ENCODE results near the gene POLR1A.

Gene POLR1A

GRCh38 chr2:86097114-86097896, 8.4 kb downstream of the POLR1A start:
- no peak for DNase-seq (ENCODE audit: low read depth in 2 of 2, low spot score in 1 of 2)

DNA sequence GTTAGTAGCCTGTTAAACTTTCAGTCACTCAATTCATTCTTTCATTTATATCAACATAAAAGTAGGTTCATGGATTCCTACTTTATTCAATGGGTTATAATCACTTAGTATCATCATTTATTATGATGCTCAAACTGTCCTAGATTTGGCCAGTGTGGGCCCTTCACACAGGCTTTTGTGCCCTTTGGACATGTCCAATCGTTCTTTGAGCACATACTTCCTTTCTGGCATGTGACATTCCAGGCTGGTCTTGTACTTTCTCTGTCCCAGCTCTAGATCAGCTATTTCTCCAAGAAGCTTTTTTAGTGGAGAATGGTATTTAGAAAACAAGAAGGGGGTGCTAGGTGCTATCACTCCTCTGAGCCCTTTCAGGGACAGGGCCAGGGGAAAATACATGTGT, 11.5 kb downstream of the POLR1A start:
- DNase-seq (ENCODE audit: low read depth in 2 of 2, low spot score in 1 of 2), result no peak

- DNase-seq (ENCODE audit: low read depth in 2 of 2, low spot score in 1 of 2), result no peak
Observed at GRCh38 chr2:86087936-86088850, 17.5 kb downstream of the POLR1A start.

DNA sequence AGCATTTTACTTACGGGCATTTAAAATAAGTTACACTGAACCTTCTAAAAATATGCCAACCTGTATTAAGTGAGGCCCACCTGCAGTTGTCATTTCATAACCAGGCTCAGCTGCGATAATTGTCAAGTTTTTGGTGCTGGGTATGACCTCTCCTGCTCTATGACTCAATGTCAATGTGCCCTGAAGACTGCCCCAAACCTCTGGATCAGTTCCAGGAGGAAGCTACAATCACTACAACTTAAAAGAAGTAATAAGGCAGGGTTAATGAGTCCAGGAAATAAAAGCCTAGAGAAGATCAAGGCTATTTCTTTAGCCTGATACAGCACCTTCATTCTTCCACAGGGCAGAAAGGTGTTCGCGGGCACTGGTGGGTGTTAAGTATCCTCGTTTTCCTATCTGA, 22.9 kb downstream of the POLR1A start:
- DNase-seq (ENCODE audit: low read depth in 2 of 2, low spot score in 1 of 2), result no peak

DNA sequence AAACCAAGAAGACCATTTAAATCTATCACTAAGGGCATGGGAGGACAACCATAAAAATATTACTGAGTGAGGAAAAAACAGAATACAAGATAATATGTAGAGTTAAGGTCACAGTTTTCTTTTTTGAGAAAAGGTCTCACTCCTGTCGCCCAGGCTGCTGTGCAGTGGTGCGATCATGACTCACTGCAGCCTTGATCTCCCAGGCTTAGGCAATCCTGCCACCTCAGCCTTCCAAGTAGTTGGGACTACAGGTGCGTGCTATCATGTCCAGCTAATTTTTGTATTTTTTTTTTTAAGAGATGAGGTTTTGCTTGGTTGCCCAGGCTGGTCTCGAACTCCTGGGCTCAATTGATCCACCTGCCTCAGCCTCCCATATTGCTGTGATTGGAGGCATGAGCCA, 24.0 kb downstream of the POLR1A start:
- DNase-seq (ENCODE audit: low read depth in 2 of 2, low spot score in 1 of 2), result no peak

GRCh38 chr2:86079981-86080911, 25.4 kb downstream of the POLR1A start:
- peak; percentile 48 to 51 for DNase-seq (ENCODE audit: low read depth in 2 of 2, low spot score in 1 of 2)

DNA sequence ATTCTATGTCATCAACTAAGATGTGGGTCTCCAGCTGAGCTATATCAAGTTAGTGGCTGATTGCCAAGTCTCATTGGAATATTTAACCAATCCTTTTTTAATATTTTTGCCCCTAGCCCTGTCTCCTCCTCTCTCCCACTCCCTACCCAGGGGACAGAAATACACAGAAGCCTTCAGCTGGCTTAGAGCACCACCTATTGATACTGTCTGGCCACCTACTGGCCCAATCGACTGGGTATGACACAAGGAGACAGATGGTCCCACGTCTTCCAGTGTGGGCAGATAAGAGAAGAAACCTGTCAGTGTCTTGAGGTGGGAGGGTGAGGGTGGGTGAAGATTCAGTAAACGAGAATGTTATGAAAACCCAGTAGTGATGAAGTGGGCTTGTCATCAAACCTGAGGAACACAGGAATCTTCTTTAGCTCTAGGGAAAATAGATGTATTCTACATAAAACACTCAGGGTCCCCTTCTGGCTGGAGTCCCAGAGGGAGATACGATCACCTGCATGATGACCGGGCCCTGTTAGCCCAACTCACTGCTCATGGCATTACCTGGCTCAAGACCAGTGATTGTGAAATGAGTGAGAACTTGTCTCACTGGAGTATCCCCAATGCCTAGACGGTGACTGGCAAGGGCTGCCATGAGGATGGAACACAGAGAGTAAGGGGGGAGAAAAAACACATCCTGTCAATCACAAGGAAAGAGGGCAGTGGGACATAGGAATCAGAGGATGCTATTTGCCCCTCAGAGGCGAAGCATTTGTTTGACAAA, 26.7 kb downstream of the POLR1A start:
- DNase-seq (ENCODE audit: low read depth in 2 of 2, low spot score in 1 of 2), result peak in 1 of 2 donors; percentile 7

DNA sequence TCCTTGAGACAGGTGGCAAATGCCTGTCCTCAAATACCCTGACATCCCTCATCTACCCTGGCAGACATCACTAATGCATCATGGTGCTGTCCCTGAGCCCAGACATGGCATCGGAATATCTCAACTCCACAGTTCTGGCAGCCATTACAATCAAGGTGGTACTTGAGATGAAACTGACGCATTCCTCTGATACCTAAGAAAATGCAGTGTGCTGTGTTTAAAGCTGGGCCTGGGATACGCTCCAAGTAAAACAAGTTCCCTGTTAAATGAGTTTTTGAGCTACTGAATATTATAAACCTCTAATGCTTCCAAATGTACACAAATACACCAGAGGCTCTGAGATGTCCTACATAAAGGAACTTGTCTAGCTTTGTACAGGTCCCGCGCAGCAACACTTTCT, 29.8 kb downstream of the POLR1A start:
- no peak for DNase-seq (ENCODE audit: low read depth in 2 of 2, low spot score in 1 of 2)

DNA sequence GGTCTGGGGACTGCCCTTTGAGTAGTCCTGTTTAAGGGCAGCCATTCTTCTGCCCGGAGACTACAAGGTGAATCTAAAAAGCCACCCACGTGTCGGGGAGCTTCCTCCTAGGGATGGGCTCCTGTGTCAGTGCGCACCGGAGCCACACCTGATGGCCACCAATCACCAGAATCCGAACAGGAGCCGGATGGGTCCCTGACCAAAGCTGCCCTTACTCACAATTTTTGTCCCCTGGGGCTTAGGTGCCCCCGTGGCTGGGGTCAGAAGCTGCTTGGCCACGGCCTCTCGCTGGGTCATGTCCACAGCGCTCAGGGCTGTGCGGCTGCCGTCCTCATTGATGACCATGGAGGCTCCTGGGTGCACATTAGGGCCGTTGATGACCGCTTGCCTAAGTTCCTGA, 30.9 kb downstream of the POLR1A start:
- DNase-seq (ENCODE audit: low read depth in 2 of 2, low spot score in 1 of 2), result no peak

DNA sequence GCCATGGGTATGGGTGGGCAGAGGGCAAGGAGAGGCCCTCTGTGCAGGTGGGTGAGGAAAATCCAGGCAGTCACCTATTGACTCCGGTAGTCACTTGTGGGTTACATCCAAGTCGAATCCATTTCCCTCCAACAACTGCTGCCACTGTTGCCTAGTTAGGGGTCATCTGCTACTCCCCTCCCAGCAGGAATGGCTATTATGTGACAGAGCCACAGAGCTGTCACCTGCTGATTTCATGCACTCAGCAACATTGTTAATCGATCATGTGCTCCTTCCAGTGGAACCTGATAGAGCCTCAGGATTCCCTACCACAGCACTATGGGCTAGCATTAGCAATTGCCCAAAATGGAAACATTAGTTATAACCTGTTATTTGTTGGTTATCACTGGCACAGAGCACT, 31.4 kb downstream of the POLR1A start:
- no peak for DNase-seq (ENCODE audit: low read depth in 2 of 2, low spot score in 1 of 2)

GRCh38 chr2:86073225-86073624, 32.5 kb downstream of the POLR1A start:
- DNase-seq (ENCODE audit: low read depth in 2 of 2, low spot score in 1 of 2), result no peak

GRCh38 chr2:86072271-86072858, 33.3 kb downstream of the POLR1A start:
- no peak for DNase-seq (ENCODE audit: low read depth in 2 of 2, low spot score in 1 of 2)

DNA sequence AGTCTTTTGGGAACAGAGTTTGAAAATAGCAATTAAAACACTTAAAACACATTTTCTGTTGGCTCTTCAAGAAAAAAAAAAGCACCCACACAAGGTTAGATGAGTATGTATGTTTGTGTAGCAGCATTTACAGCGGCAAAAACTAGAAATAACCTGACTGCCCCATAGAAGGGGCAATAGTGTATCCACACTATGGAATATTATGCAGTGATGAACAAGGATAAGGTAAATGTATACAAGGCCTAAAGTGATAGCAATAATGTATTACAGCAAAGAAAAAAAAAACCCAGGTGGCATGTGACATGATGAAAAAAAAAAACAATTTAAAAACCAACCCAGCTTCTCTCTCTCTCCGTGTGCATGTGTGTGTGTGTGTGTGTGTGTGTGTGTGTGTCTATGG, 34.8 kb downstream of the POLR1A start:
- DNase-seq (ENCODE audit: low read depth in 2 of 2, low spot score in 1 of 2), result no peak

DNA sequence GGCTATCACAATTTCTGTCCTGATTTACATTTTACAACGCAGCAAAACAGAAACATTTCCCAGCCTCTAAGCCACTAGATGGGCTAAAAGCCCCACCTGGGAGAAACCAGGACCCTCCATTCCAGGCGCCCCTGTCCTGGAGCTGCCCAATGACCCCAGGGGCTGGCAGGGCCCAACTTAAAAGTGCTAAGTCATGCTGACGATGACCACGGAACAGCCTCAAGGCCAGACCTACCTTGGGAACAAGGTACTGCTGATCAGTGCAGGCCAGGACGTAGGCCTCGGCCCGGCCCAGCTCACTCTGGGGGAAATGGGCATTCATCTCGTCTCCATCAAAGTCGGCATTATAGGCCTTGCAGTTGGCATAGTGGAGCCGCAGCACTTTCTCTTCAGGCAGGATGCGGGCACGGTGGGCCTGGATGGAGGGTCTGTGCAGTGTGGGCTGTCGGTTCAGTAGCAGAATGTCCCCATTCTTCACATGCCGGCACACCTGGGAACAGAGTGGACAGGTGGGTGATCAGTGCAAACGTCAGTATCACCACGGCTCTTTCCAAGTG, 35.8 kb downstream of the POLR1A start:
- no peak for DNase-seq (ENCODE audit: low read depth in 2 of 2, low spot score in 1 of 2)

DNA sequence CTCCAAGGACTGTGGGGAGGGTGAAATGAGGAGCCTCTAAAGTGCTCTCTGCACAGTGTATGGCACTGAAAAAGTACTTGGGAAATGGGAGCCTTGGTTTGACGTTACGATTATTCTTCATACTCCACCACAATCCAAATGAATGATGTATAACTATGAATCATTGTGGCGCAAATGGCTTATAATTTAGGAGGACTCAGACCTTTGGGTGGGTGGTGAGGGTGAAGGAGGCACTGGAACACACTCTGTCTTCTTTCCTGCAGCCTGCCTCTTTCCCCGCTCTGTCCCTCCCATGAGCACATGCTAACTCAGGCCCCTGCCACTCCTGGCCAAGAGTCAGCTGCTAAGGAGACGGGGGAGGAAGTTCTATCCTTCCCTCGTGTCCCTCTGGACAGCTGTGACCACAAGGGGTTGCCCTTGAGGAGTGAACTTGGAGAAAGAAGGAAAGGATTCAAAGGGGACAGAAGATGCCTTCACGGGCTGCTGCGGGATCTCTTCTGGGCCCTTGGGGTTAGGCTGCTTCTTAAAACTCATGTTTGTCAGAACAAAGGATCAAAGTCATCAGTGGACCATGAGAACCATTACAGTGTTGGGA, 36.5 kb downstream of the POLR1A start:
- no peak for DNase-seq (ENCODE audit: low read depth in 2 of 2, low spot score in 1 of 2)

GRCh38 chr2:86068648-86069047, 37.0 kb downstream of the POLR1A start:
- DNase-seq (ENCODE audit: low read depth in 2 of 2, low spot score in 1 of 2), result no peak

DNA sequence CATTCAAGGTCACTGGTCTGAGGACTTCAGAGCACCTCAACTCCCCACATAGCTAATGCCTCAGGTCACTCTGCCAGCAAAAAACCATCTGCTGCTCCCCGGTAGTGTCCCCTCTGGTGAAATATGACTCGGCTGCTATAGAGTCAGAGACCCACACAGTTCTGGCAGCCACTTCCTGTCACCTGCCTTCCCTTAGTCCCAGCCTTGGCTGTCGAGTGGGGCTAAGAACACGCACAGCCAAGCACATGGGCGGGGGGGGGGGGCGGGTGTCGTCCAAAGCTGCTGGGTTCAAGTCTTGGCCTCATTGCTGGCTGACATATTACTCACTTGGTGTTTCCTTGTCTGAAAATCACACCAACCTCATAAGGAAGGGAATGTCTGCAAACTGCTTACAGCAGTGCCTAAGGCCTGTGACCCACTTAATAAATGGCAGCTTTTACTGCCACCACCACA, 37.5 kb downstream of the POLR1A start:
- peak in 1 of 2 donors; percentile 24 for DNase-seq (ENCODE audit: low read depth in 2 of 2, low spot score in 1 of 2)

DNA sequence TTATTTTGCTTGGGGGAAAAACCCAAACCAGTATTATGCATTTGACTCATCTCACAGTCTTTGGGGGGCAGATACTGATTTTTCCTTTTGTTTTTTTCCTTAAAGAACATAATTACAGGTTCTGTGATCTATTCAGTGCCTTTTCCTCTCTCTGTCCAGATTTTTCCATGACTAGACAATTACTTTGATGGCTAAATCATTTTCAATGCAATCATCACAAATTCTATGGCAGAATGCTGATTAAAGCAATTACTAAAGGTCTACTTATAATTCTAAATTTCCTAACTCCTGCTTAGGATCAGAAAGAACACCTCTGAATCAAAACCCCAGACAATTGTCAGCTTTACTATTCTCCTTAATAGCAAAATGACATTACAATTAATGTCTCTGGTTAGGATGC, 38.8 kb downstream of the POLR1A start:
- no peak for DNase-seq (ENCODE audit: low read depth in 2 of 2, low spot score in 1 of 2)

DNA sequence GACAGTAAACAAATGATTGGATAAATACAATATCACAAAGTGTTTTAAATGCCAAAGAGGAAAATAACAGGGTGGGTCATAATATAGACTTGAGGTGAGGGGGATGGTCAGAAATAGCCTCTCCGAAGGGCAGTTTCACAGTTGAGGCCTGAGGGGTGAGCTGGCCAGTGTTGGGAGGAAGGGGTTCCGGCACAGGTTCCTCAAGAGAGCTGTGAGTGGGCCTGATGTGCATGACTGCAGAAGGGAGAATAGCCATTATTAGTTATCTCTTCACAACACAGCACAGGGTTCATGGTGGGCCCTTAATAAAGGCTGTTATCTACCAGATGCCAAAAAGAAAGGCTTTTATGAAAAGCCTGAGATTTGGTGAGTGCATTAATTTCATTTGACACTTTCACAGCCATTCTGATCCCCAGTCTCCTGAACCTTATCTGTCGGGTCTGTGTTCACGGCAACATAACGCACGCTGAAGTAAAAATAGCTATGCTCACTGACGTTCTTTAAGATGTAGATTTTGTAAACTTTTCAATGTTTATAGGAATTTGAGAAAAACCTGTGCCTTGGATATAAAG, 39.6 kb downstream of the POLR1A start:
- no peak for DNase-seq (ENCODE audit: low read depth in 2 of 2, low spot score in 1 of 2)
